A172 (cell line): Measurements from ENCODE around the gene URAD. TPM values are rescaled to one million over a fixed set of nuclear protein-coding genes. Genes with fewer than 3 reads are reported as not detected.
"Not testable (repeated sequence)": the region's sequence is repeated elsewhere in the genome, so short reads cannot be mapped to it uniquely, and the experiment has no call there.

Experiments
- DNase-seq: peaks from one replicate; pipeline ENCODE4 v3.0.0-alpha.2; 2015; ENCODE audit warnings: low spot score
- total RNA-seq: library from RNA; depleted of rRNA; stranded (reverse); fragments of >200 nt; shearing (Covaris generic); gene quantifications from 2 replicates; pipeline ENCODE4 v1.2.3, GENCODE V29; 2014

URAD gene
- total RNA-seq, 1 experiment from 2014 or later: not detected

DNA sequence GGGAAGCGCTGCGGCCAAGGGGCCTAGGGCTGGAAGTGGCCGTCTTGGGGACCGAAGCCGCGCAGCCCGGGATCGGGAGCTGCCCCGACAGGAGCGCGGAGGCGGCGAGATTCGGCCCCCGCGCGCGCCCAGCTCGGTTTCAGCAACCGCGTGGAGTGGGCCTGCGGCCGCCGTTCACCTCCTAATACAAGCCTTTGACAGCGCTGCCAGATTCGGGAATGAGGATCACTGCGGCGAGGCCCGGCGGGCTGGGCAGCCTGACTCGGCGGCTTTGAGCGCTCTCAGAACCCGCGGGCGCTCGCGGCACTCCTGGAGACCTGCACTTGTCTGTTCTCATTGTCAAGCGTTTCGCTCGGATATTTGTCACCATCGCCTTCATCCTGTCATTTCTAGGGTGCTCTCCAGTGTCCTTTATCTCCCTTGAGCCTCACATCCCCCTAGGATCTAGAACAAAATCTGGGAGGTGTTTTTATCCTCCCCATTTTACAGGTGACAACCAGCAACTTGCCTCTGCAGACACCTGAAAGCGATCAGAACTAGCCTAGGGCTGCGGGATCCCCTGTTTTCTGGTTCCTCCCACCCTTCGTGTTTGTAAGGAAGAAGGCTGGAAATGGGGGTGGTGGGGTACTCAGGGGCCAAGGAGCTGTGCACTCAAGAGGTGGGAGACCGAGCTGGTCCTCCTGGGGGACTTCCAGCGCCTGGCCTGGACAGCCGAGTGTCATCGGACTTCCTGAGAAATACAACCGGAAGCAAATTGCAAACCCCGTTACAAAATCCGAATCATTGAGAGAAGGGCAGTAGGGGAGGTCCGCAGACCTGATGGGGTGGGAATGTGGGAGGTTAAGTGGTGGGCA lies 17.9 kb downstream of the URAD start:
- DNase-seq: no peak

- DNase-seq: no peak
These were observed 18.6 kb downstream of the URAD start for GRCh38 chr13:27969866-27970229.

DNA sequence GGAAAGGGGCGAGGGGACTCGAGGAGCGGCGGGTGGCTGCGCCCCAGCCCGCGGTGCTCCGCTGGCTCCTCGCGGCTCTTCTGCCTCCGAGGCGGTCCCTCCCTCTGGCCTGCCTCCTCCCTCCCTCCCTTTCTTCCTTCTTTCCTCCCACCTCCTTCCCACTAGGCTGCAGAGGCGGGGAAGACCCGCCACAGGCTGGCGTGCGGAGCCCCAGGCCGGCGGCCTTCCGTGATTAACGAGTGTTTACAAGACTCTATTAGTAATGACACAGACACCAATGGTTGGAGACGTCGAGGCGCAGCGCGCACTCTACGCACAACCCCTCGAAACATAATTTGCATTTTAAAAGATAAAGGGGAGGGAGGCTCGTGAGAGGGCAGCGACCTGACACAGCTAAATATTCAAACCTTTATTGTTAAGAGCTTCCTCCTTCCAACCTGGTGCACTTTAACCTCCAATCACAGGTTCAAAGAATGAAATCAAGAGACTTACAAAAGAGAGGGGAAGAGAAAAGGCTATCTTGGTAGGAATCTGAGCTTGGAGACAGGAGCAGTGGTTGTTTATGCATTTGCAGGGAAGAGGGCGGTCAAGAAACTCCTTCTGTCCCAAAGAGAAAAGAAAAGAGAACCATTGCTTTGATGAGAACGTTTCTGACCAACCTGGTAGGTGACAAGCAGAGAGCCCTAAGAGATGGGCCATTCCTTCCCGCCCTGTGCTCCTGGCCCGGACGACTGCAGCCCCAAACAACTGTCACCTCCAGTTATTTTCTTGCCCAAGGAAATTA lies 19.2 kb downstream of the URAD start, which contains the start of gene CDX2:
Gene CDX2, minus strand, starts transcription at position 234 of the 784 bp plus-strand sequence. CDS start 309 bp downstream, outside the sequence.
- DNase-seq: no peak

DNA sequence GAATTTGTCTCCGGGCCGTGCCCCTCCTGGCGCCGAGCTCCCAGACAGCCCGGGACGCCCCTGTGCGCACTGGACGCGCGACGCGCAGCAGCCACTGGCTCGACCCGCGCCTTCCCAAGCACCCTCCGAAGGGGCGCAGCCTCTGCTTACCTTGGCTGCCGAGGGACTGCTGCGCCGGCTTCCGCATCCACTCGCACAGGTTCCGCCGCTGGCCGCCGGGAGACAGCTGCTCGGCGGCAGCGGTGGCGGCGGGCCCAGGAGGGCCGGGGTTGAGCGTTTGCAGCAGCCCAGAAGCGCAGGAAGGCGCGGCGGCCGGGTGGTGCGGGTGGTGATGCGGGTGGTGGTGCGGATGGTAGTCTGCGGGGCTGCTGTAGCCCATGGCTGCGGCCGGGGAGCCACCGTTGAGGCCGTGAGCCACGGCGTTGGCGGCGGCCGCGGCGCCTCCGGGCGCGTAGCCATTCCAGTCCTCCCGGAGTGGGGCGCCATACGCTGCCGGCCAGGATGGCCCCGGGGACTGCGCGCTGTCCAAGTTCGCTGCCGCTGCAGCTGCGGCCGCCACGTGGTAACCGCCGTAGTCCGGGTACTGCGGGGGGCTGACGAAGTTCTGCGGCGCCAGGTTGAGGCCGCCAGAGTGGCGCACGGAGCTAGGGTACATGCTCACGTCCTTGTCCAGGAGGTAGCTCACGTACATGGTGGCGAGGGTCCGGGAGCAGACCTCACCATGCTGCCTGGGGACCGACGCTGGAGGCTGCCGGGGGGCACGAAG lies 20.0 kb downstream of the URAD start:
- DNase-seq: no peak

GRCh38 chr13:27967736-27968315 lies 20.7 kb downstream of the URAD start:
- DNase-seq: no peak

- DNase-seq: no peak
These were observed 21.2 kb downstream of the URAD start for GRCh38 chr13:27967203-27967735.

- no peak for DNase-seq
These were observed 21.8 kb downstream of the URAD start for GRCh38 chr13:27966641-27967202.

- DNase-seq: no peak
These were observed 22.5 kb downstream of the URAD start for GRCh38 chr13:27965740-27966640.

DNA sequence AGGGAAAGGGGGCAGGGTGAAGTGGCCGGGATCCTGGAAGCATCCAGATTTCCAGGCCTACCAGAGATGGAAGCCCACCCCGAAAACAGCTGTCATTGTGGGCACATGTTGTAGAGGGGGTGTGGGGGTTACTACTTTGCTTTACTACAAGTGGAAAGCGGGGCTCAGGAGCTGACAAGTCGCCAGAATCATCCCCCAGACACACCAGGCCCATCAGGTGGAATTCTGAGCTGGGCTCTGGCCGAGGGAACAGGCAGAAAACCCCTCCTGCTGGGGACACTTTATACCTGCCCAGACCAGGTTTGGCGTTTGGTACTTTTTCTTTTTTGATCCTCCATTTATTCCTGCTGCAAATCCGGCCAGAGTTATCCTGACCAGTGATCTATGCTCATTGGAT lies 23.2 kb downstream of the URAD start:
- no peak for DNase-seq

GRCh38 chr13:27964741-27965323 lies 23.7 kb downstream of the URAD start:
- no peak for DNase-seq

GRCh38 chr13:27964206-27964605 lies 24.3 kb downstream of the URAD start:
- DNase-seq: not testable (repeated sequence)

- DNase-seq: no peak
These were observed 25.0 kb downstream of the URAD start for GRCh38 chr13:27963491-27963890.

- DNase-seq: no peak
These were observed 25.5 kb downstream of the URAD start for GRCh38 chr13:27962982-27963381.

GRCh38 chr13:27962128-27962841 lies 26.2 kb downstream of the URAD start:
- no peak for DNase-seq

DNA sequence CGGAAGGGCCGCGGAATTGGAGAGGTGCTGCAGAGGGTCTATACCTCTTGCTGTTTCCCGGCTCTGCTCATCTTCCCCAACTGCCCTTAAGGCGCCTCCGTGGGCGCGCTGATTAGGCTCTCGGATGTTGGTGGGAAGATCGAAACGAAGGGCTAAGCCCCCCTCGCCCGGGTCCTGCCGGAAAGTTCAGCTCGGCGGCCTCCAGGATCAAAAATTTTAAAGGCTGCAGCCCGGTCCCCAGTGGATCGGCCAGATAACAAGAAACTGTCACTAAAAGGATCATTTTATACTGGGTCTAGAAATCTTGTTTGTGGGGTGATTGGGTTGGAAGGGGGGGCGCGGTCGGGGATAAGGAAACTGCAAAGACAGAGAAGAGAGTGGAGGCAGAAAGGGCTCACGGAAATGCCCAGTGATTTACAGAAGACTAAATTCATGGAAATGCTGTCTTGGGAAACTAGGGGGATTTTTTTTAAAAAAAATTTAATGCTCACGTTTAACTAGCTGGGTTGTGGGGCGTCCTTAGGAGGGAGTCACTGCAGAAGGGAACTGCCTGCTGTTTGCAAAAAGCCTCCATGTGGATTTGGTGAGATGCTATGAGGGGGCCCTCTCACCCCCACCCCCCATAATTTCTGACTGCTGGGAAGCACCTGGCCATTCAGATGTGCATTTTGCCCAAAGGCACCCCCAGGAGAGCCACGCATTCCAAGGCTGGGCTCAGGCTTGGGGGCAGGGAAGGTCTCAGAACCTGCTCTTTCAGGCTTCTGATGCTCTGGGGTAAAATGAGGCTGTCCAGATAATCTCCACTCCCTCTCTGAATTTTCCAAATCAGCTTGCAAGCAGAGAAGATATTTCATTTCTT lies 27.0 kb downstream of the URAD start:
- DNase-seq: no peak

GRCh38 chr13:27960362-27961226 lies 27.9 kb downstream of the URAD start:
- peak; percentile 4 for DNase-seq

DNA sequence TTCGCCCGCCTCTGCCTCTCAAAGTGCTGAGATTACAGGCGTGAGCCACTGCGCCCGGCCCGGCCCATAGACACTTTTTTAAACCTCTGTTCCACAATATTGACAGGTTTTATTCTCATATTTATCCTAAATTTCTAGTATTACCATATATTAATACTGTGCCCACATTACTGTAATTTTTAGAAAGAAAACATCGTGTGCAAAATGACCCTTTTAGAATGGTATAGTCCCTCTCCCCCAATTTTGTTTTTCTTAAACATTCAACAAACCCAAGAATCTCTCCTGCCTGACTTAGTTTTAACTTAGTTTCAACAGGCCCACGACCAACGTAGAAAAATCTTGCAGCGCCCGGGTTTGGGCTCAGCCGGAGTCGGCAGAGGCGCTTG lies 28.5 kb downstream of the URAD start:
- DNase-seq: no peak
